Measurements from ENCODE around the gene DNAJB11.

GRCh38 chr3:186520957-186521842 lies 49.3 kb upstream of the DNAJB11 start:
- TF ChIP-seq CTCF (IDR thresholded peaks at IDR 0.05; ENCODE audit: borderline replicate concordance, extremely low read depth, low read length, poor library complexity, severe bottlenecking) (no peak), EZH2 (IDR thresholded peaks at IDR 0.05; ENCODE audit: borderline replicate concordance, low read depth, low read length, severe bottlenecking) (no peak)
